ENCODE results near the gene GUCY1A1. TPM values are rescaled to one million over a fixed set of nuclear protein-coding genes. Genes with fewer than 3 reads are reported as not detected.

Gene GUCY1A1
- total and polyA plus RNA-seq, 2 of the 4 experiments (the other 2 are of a cell fraction), result 0.19 to 0.54 TPM

GRCh38 chr4:155688211-155688610 lies 21.6 kb downstream of the GUCY1A1 start:
- no CpG with 5 or more reads among the region's 1 CpG for WGBS, 2 experiments (ENCODE audit: extremely low coverage in 2 of 2, insufficient read length in 1 of 2)
- intact Hi-C loops (cut with micrococcal nuclease) (no loop called here), dilution Hi-C loops (cut with HindIII; ENCODE audit: low sequenced_read_pairs, unreplicated experiment) (no loop called here), in situ Hi-C loops (cut with MboI; ENCODE audit: low sequenced_read_pairs) (no loop called here)
- Histone ChIP-seq H3K36me3 (ENCODE audit: control insufficient read depth, insufficient read depth, low read length) (no peaks in the 10 kb centered on the region), H4K8ac (ENCODE audit: low read depth in 2 of 2, low read length in 2 of 2) (no peak overlapping the region), H3K14ac (replicated peaks; ENCODE audit: low read depth, low read length) (no peak overlapping the region), H2BK15ac (ENCODE audit: low read depth, low read length) (no peak overlapping the region), H2BK120ac (ENCODE audit: low read depth, low read length) (no peak overlapping the region), H2AK9ac (replicated peaks; ENCODE audit: low read depth, low read length, poor library complexity) (no peak overlapping the region), H3K9me1 (ENCODE audit: insufficient read depth, low read length) (no peaks in the 10 kb centered on the region), H3K4me3 (ENCODE audit: insufficient read depth, low read depth, low read length) (no peak overlapping the region), H4K91ac (ENCODE audit: insufficient read depth, low read depth, low read length) (no peak overlapping the region), H3K56ac (ENCODE audit: extremely low read depth, insufficient read depth, low read length) (no peak overlapping the region), H3K27me3 (ENCODE audit: control insufficient read depth, insufficient read depth, low read length) (no peaks in the 10 kb centered on the region), H2AK5ac (ENCODE audit: low read depth, low read length) (no peak overlapping the region), H3K4ac (ENCODE audit: low read depth, low read length) (no peak overlapping the region), H3K23ac (ENCODE audit: low read depth, low read length) (no peak overlapping the region), H3K4me1 (ENCODE audit: control insufficient read depth, insufficient read depth, low read length) (no peaks in the 10 kb centered on the region; the same call in 1 of the 2 replicates), H3K27ac (ENCODE audit: insufficient read depth, low read length) (no peak overlapping the region), H3K4me2 (ENCODE audit: low read depth, low read length) (no peak overlapping the region), H3K79me1 (ENCODE audit: low read depth in 1 of 2, low read length in 2 of 2) (no peaks in the 10 kb centered on the region), H3K9me3 (ENCODE audit: control insufficient read depth, insufficient read depth, low read length) (no peaks in the 10 kb centered on the region), H3K18ac (ENCODE audit: low read depth, low read length) (no peak overlapping the region), H2BK20ac (ENCODE audit: low read depth, low read length) (no peak overlapping the region), H4K5ac (ENCODE audit: low read depth, low read length) (no peak overlapping the region), H3K9ac (ENCODE audit: low read depth, low read length) (no peak overlapping the region), H2AFZ (replicated peaks; ENCODE audit: low read length, poor library complexity) (no peak overlapping the region), H4K20me1 (ENCODE audit: insufficient read depth, low read length) (no peaks in the 10 kb centered on the region), H2BK5ac (ENCODE audit: low read depth, low read length, poor library complexity, severe bottlenecking) (no peak overlapping the region)
- ChIA-PET CTCF (no interaction called here), POLR2A (ENCODE audit: unreplicated experiment) (no interaction called here)
- TF ChIP-seq RFX5 (IDR thresholded peaks at IDR 0.05; ENCODE audit: low read depth, low read length) (no peak), CTCF (conservative IDR thresholded peaks at IDR 0.05; ENCODE audit: low read depth, low read length) (no peak), SMC3 (IDR thresholded peaks at IDR 0.05; ENCODE audit: low read depth, low read length) (no peak), CEBPB (IDR thresholded peaks at IDR 0.05; ENCODE audit: low read depth, low read length) (no peak), MAZ (IDR thresholded peaks at IDR 0.05; ENCODE audit: borderline replicate concordance, low read depth, low read length) (no peak), MXI1 (IDR thresholded peaks at IDR 0.05; ENCODE audit: borderline replicate concordance, low read depth, low read length) (no peak), RCOR1 (IDR thresholded peaks at IDR 0.05; ENCODE audit: insufficient replicate concordance, low read length) (no peak), USF2 (IDR thresholded peaks at IDR 0.05; ENCODE audit: low read depth, low read length) (no peak), MAFK (IDR thresholded peaks at IDR 0.05; ENCODE audit: low read depth, low read length) (no peak), POLR2A (IDR thresholded peaks at IDR 0.05; ENCODE audit: low read depth, low read length) (no peak), FOS (IDR thresholded peaks at IDR 0.05; ENCODE audit: low read depth, low read length) (no peak), NFE2L2 (IDR thresholded peaks at IDR 0.05; ENCODE audit: low read depth, low read length) (no peak), RAD21 (IDR thresholded peaks at IDR 0.05; ENCODE audit: low read length) (no peak), CHD1 (IDR thresholded peaks at IDR 0.05; ENCODE audit: low read depth, low read length) (no peak), BHLHE40 (IDR thresholded peaks at IDR 0.05; ENCODE audit: low read depth, low read length) (no peak), ELK1 (IDR thresholded peaks at IDR 0.05; ENCODE audit: borderline replicate concordance, low read depth, low read length) (no peak)
- BruUV-seq (replicated peaks), result no TSS peak
- DNase-seq (no peak), ATAC-seq (ENCODE audit: low read depth) (no peak)
